ENCODE measurements around the gene TMEM131.
"Not testable (repeated sequence)": the region's sequence is repeated elsewhere in the genome, so short reads cannot be mapped to it uniquely, and the experiment has no call there.

The TMEM131 gene

DNA sequence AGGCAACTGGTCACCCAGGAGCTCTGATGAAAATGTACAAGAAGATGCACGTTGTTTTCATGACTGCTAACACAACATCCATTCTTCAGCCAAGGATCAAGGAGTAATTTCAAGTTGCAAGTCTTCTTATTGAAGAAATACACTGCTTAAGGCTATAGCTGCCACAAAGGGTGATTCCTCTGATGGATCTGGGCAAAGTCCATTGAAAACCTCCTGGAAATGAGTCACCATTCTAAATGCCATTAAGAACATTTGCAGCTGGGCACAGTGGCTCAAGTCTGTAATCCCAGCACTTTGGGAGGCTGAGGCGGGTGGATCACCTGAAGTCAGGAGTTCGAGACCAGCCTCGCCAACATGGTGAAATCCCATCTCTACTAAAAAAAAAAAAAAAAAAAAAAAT, 142.7 kb downstream of the TMEM131 start:
- DNase-seq: not testable (repeated sequence)

DNA sequence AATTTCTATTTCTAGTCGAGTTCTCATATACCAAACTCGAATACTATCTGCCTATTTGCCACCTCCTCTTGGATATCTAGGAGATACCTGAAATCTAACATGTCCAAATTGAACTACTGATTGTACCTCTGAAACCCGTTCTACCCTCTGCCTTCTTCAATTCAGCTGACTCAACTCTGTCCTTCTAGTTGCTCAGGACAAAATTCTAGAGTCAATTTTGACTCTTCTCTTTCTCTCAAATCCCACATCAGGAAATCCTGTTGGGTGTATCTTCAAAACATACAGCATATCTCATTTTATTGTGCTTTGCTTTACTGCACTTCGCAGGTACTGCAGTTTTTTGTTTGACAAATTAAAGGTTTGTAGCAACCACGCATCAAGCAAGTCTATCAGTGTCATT, 144.6 kb downstream of the TMEM131 start:
- no peak for DNase-seq

DNA sequence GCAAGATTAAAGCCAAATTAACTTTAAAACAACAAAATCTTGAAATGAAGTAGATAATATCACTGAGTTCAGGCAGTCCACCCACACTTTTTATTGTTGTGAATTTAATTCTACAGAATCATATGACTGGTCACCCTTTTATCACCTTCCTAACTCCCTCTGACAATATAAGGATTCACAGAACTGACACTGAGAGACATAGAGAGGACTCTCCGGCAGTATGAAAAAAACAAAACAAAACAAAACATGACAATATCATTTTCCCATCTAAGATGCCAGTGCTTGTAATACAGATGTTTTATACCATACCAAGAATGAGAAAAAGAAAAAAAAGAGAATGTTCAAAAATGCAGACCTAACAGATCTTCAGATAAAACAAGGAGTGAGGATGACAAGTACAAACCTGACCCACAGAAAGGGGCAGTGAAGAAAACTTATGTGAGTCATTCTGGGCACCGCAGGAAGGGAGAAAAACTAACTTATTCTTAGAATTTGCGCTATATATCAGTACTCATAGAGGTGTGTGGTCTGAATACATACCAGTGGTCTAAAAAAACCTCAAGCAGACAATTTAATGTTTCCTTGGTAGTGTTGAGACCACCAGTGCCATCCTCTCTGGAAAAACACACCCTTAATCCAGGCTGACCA, 145.7 kb downstream of the TMEM131 start:
- DNase-seq: no peak

DNA sequence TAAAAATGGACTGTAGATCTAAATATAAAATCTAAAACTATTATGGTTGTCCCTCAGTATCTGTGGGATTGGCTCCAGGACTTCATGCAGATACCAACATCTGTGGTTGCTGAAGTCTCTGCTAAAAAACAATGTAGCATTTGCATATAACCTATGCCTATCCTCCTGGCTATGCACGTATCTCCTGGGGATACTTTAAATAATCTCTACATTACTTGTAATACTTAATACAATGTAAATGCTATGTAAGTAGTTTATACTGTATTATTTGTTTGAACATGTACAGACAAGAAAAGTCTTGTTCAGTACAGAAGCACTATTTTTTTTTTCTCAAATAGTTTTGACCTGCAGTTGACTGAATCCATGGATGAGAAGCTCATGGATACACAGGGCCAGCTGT, 147.4 kb downstream of the TMEM131 start:
- DNase-seq: no peak

DNA sequence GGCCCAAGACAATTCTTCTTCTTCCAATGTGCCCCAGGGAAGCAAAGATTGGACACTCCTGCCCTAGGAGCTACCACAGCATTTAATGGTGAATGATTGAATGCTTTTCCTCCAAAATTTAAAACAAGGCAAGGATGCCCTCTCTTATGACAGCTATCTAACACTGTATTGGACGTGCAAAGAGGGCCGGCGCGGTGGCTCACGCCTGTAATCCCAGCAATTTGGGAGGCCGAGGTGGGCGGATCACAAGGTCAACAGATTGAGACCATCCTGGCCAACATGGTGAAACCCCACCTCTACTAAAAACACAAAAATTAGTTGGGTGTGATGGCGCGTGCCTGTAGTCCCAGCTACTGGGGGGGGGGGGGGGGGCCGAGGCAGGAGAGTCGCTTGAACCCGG, 149.0 kb downstream of the TMEM131 start:
- DNase-seq: not testable (repeated sequence)

DNA sequence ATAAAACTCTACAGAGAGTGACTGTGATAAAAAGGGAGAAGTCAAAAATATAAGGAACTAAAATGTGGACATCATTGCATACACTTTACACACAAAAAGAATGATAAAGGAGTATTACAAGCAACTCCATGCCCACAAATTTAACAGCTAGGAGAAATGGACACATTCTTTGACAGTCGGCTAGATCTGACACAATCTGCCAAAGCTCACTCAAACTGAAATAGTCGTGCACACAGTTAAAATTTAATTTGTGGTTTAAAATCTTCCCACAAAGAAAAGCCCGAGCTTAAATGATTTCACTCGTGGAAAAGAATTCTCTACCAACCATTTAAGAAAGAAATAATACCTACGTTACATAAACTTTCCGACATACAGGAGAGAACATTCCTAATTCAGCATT, 149.9 kb downstream of the TMEM131 start:
- no peak for DNase-seq

DNA sequence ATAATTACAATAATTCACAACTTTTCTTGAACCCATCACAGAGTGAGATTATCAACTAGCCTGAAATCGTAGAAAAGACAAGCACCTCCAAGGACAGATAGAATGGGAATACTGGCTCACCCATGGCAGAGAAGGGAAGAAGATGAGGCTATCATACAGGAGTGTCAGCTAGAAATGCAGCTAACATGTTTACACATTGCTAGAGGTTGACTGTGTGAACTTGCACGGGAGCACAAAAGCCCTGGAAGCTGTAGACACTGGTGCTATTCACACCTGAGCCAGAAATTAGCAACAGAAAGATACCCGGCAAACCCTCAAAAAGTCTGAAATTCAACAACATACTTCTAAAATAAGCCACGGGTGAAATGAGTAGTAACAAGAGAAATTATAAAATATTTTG, 150.6 kb downstream of the TMEM131 start:
- no peak for DNase-seq

DNA sequence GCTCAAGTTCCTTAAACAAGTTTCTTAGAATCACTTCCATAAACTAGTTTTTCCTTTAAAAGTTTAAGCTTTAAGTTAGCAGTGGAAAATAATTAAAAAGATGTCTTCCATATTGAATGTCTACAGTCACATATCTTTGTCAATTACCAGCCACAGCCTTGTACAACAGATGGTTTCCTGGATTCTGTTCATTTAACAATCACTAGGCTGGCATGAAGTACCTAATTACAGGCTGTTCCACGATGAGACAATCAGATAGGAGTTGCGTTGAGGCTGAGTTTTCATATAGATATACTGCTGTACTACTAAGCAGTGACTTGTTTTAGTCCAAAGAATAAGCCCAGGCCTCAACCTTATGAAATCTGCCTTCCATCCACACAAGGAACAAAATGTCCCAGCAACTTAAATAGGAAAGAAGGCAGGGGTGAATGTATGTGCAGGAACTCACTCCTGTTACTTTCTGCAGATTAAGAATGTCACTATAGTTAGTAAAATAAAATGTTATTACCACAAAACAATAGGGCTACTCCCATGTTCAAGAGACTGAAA, 151.4 kb downstream of the TMEM131 start:
- DNase-seq: no peak

DNA sequence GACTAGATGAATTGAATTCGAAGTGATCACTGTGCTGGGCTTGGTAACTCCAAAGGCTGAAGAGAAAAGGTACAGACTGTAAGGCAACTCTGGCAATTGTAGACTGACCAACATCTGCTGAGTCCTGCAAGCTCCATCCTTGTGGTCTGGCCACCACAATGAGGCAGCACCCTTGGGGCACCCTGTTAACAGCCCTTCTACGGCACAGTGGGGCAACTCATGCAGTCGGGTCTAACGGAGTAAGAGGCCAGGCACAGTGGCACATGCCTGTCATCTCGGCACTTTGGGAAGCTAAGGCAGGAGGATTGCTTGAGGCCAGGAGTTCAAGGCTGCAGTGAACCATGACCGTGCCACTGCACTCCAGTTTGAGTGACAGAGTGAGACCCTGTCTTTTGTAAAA, 155.6 kb downstream of the TMEM131 start:
- DNase-seq: no peak

DNA sequence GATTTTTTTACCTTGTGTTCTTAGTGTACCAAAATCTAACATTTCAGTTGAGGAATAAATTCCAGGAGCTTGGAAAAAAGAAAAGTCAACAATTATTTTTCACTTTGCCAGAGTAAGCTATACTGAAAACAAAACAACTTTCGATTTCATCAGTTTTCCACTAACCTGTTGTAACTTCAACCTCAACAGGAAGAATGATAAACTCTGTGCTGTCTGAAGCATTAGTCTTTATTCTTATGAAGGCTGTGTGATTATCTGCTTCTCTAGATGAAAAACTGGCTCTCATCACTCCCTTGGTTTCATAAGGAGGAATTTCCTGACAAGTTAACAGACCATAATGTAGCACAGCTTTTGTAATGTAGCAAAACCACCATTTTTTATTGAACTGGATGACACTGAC, 161.1 kb downstream of the TMEM131 start:
- no peak for DNase-seq

DNA sequence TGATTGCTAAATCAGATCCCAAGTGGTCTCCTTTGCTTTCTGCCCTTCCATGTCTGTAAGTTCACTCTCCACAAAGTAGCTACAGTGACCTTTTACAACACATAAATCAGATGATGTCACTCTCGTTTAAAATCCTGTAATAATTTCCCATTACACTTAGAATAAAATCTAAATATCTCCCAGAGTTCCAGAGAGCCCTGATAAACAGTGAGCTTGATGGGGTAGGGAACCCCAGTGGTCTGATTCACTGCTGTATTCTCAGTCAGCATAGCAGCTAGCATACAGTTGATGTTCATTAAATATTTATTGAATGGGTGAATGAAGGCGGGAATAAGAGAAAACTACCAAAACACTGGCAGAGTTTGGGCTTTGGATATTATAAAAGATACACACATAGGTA, 164.6 kb downstream of the TMEM131 start:
- DNase-seq: no peak

DNA sequence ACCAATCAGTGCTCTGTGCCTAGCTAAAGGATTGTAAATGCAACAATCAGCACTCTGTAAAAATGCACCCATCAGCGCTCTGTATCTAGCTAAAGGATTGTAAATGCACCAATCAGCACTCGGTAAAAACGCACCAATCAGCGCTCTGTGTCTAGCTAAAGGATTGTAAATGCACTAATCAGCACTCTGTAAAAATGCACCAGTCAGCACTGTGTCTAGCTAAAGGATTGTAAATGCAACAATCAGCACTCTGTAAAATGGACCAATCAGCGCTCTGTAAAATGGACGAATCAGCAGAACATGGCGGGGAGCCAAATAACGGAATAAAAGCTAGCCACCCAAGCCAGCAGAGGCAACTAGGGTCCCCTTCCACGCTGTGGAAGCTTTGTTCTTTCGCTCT, 166.5 kb downstream of the TMEM131 start:
- DNase-seq: not testable (repeated sequence)

DNA sequence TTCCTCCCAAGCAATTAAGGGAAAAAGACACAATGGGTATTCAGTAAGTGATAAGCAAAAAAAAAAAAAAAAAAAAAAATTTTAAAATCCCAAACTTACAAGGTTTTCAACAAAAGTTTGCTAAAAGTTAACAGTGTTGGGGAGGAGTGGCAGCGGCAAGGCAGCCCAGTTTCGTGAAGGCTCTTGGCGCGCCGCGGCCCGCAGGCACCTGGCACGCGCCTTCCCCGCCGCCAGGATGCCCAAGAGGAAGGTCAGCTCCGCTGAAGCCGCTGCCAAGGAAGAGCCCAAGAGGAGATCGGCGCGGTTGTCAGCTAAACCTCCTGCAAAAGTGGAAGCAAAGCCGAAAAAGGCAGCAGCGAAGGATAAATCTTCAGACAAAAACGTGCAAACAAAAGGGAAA, 168.7 kb downstream of the TMEM131 start:
- not testable (repeated sequence) for DNase-seq

DNA sequence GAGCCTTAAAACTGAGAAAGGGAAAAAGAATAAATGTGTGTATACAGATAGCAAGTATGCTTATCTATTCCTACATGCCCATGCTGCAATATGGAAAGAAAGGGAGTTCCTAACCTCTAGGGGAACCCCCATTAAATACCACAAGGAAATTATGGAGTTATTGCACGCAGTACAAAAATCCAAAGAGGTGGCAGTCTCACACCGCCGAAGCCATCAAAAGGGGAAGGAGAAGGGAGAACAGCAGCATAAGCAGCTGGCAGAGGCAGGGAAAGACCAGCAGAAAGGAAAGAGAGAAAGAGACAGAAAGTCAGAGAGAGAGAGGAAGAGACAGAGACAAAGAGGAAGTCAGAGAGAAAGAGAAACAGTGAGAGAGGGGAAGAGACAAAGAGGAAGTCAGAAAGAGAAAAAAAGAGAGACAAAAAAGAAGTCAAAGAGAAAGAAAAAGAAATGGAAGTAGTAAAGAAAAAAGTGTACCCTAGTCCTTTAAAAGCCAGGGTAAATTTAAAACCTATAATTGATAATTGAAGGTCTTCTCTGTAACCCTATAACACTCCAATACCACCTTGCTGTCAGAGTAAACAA, 169.4 kb downstream of the TMEM131 start:
- not testable (repeated sequence) for DNase-seq

DNA sequence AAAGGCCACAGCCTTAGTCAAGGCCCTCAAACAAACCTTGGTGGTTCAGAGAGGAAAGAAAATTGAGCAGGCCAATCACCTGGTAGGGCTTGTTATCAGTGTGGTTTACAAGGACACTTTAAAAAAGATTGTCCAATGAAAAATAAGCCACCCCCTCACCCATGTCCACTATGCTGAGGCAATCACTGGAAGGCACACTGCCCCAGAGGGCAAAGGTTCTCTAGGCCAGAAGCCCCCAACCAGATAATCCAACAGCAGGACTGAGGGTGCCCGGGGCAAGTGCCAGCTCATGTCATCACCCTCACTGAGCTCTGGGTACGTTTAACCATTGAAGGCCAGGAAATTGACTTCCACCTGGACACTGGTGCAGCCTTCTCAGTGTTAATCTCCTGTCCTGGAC, 171.7 kb downstream of the TMEM131 start:
- not testable (repeated sequence) for DNase-seq

DNA sequence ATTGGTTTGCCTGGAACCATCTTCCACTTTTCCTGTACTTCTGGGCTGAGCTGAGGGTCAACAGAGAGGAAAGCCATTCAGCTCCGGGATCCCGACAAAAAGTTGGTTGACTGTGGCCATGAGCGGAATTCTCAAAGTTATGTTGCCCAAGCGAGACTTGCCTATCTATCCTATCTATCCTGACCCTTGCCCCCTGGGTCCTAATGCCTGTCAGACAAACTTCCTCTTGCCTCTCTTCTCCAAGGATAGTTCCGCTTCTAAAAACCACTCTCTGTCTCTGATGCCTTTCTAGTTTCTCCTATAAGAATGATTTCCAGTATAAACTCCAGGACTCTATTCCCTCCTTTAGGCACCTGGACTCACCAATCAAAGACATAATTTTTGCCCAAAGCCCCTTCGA, 173.9 kb downstream of the TMEM131 start:
- DNase-seq: not testable (repeated sequence)

DNA sequence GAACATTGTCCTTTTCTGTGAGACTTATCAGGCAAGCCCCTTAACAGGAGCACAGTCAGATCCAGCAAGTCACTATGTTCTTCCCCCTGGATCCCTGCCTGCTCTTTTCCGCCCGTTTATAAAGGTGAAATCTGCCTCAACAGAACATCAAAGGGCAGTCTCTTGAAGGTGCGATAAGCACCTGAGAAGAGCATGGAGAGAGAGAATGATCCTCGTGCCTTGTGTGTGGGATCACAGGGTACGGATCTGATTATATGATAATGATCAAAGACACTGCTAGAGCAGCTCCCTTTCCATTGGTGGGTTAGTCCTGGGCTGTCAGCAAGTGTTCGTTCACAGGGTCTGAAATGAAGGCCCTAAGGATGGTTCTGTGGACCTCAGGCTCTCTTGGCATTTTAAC, 176.0 kb downstream of the TMEM131 start:
- DNase-seq: no peak

DNA sequence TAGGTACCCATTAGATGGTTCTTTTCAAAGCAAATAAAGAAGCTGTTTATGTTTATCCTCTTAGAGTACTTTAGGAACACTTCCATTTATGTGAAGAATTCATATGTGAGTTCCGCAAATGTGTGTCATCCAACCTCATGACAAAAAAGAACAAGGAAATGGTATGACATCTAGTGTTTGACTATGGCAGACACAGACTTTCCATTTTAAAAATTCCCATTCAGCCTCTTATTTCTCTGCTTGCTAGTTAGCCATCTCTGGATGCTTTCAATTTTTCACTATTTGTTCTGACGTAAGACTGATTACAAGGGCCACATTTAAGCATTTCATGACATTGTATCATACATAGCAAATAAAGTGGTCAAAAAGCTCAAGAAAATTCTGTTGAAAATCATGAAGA, 179.3 kb downstream of the TMEM131 start:
- no peak for DNase-seq

DNA sequence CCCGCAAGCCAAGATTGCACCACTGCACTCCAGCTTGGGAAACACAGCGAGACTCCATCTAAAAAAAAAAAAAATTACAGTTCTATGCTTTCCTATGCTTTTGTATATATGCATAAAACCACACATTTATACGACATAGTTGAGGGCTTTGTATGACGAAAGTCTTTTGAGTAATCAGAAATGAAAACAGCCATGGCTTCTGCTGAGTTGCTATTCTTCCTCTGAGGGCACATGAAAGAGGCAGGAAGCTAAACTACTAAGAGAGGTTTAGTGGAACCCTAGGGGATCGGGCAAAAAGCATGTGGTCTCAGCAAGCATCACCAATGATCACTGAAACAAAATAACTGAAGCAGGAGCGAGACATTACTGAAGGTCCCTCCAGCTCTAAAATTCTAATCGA, 182.8 kb downstream of the TMEM131 start:
- no peak for DNase-seq

DNA sequence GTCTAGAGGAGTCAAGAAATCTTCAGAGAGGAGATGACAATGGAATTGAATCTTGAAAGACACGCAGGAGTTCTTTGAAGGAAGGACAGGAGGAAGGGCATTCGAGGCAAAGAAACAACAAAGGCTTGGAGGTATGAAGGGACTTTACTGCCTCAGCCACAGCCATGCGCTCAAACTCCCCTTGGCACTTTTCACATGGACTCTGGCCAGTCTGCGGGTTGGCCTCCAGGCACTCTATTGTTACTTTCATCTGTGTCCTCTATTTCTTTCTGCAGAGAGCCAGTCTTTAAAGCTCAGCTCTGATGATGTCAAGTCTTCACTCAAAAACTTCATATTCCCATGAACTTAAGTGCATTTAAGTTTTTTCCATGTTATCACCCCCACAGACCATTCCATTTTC, 186.9 kb downstream of the TMEM131 start:
- DNase-seq: no peak

DNA sequence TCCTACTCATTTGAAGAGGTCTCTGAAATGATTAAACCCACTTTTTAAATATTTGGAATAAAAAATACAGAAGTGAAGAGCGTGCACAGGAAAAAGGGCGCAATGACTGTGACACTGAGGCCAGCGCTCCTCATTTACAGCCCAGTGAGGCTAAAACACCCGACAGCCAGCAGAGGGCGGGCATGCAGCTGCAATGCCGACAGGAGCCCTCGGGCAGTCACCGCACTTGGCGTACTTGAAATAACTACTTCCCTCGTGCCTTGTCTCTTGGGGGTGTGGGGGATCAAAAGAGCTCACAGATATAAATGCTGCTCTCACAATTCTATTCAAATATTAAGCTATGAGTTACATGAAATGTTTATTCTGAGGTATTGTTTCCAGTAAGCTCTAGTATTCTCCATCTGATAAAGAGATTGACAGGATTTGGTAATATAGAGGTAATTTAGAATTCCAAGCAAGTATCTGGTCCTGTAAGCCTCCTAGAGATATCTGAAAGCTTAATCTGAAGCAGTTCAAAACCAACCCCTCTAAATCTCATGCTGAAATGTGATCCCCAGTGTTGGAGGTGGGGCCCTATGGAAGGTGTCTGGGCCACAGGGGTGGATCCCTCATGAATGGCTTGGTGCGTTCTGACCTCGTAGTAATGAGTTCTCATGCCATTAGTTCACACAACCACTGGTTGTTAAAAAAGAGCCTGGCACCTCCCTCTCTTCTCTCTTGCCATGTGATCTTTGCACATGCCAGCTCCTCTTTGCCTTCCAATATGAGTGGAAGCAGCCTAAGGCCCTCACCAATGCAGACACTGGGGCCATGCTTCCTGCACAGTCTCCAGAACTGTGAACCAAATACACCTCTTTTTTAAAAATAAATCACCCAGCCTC, 188.8 kb downstream of the TMEM131 start:
- peak; percentile 20 for DNase-seq

DNA sequence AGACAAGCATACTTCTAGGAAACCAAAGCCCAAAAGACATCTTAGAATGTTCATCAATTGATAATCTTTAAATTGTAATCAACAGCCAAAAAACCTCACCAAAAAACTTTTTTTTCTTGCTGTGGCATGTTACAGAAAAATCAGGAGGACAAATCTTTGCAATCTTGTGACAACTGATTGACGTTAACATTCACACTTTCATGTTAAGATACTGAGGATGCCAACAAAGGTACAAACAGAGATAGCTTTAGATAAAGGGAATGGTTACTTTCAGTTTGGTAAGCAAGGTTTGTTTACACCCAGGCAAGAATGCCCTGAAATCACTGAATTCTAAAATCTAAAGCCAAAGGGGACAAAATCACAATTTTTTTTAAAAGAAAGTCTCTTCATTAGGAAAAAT, 190.0 kb downstream of the TMEM131 start:
- DNase-seq: no peak

DNA sequence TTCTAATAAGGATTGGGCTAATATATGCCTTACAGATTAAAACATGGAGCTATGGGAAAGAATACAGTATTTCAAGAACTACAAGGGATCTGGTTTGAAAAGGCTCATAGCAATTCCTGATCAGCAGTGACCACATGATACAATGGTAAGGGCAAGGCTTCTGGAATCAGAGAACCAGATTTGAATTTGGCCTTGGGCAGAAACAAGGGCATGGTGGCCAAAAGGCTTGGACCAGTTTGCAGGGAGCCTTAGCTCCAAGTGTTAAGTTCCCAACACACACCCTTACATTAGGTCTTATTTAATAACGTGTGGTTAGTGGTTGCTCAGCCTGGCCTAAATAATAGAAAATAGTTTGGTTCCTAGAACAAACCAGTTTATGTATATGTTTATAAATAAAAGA, 194.7 kb downstream of the TMEM131 start:
- DNase-seq: no peak

DNA sequence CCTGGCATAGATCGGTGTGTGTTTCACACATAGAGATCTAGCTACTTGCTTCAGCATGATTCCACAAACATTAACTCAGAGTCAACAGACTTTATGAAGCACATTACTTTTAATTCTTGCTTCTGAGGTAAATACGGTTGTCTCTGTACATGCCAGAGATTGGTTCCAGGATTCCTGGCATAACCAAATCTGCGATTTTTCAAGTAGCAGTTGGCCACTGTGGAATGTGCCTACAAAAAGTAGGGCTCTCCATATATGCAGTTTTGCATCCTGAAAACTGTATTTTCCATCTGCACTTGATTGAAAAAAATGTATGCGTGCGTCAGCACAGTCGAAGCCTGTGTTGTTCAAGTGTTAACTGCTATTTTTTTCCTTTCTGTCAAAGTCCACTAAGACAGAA, 197.3 kb downstream of the TMEM131 start:
- DNase-seq: no peak

All from NCI-H226 (cell line).